ENCODE measurements around the gene FOXP1. TPM values are rescaled to one million over a fixed set of nuclear protein-coding genes. Genes with fewer than 3 reads are reported as not detected.

The FOXP1 gene
- total and polyA plus RNA-seq, 2 experiments from 2014 or later: 121 to 132 TPM

GRCh38 chr3:71092665-71093064 lies 490.9 kb downstream of the FOXP1 start:
- Histone ChIP-seq H3K27ac (no peak overlapping the region), H3K9me3 (ENCODE audit: low read depth) (no peaks in the 10 kb centered on the region), H3K36me3 (no peaks in the 10 kb centered on the region), H3K27me3 (no peaks in the 10 kb centered on the region), H3K4me1 (ENCODE audit: low read depth) (peaks cover 7% of the 10 kb centered on the region), H3K4me3 (no peak overlapping the region)
- DNase-seq (ENCODE audit: low read depth in 1 of 2, low spot score in 1 of 2): no peak
- TF ChIP-seq, protein P1, sequence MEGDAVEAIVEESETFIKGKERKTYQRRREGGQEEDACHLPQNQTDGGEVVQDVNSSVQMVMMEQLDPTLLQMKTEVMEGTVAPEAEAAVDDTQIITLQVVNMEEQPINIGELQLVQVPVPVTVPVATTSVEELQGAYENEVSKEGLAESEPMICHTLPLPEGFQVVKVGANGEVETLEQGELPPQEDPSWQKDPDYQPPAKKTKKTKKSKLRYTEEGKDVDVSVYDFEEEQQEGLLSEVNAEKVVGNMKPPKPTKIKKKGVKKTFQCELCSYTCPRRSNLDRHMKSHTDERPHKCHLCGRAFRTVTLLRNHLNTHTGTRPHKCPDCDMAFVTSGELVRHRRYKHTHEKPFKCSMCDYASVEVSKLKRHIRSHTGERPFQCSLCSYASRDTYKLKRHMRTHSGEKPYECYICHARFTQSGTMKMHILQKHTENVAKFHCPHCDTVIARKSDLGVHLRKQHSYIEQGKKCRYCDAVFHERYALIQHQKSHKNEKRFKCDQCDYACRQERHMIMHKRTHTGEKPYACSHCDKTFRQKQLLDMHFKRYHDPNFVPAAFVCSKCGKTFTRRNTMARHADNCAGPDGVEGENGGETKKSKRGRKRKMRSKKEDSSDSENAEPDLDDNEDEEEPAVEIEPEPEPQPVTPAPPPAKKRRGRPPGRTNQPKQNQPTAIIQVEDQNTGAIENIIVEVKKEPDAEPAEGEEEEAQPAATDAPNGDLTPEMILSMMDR (IDR thresholded peaks at IDR 0.05; ENCODE audit: low read depth, low read length): no peak

GRCh38 chr3:71090207-71090606 lies 493.3 kb downstream of the FOXP1 start:
- H3K4me3 ChIP-seq: no peak overlapping the region
- no peak for DNase-seq (ENCODE audit: low read depth in 1 of 2, low spot score in 1 of 2)
- no peaks in the 10 kb centered on the region for H3K27me3 ChIP-seq
- TF ChIP-seq, protein P1 (IDR thresholded peaks at IDR 0.05; ENCODE audit: low read depth, low read length): no peak
- no peaks in the 10 kb centered on the region for H3K36me3 ChIP-seq
- H3K9me3 ChIP-seq (ENCODE audit: low read depth): no peaks in the 10 kb centered on the region
- H3K27ac ChIP-seq: no peak overlapping the region
- H3K4me1 ChIP-seq (ENCODE audit: low read depth): peaks cover 4% of the 10 kb centered on the region

- TF ChIP-seq, protein P1 (IDR thresholded peaks at IDR 0.05; ENCODE audit: low read depth, low read length): no peak
- no peaks in the 10 kb centered on the region for H3K27me3 ChIP-seq
Measured at GRCh38 chr3:71089271-71089847, 494.2 kb downstream of the FOXP1 start.

DNA sequence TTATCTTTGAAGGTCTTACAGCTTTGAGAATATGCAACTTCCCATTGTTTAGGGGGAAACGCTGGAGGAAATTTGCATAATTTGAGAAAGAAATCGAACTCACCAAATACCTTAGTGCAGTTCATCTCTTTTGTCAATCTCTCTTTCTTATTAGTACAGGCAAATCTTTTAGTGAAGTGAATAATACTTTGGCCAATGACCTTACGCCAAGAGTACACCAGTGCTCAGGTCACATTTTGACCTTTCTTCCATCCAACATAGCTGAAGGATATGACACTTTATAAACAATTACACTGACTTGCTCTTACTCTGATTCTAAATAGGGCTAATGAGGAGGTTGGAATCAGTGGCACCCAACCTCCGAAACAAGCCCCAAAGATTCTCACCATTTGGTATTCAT lies 494.8 kb downstream of the FOXP1 start:
- DNase-seq (ENCODE audit: low read depth in 1 of 2, low spot score in 1 of 2): no peak
- TF ChIP-seq, protein P1 (IDR thresholded peaks at IDR 0.05; ENCODE audit: low read depth, low read length): no peak
- H3K4me3 ChIP-seq: no peak overlapping the region

More at GRCh38 chr3:71089271-71089847, 494.2 kb downstream of the FOXP1 start:
- no peak overlapping the region for H3K4me3 ChIP-seq
- H3K9me3 ChIP-seq (ENCODE audit: low read depth): no peaks in the 10 kb centered on the region
- no peak for DNase-seq (ENCODE audit: low read depth in 1 of 2, low spot score in 1 of 2)
- peaks cover 4% of the 10 kb centered on the region for H3K4me1 ChIP-seq (ENCODE audit: low read depth)
- no peak overlapping the region for H3K27ac ChIP-seq
- no peaks in the 10 kb centered on the region for H3K36me3 ChIP-seq

DNA sequence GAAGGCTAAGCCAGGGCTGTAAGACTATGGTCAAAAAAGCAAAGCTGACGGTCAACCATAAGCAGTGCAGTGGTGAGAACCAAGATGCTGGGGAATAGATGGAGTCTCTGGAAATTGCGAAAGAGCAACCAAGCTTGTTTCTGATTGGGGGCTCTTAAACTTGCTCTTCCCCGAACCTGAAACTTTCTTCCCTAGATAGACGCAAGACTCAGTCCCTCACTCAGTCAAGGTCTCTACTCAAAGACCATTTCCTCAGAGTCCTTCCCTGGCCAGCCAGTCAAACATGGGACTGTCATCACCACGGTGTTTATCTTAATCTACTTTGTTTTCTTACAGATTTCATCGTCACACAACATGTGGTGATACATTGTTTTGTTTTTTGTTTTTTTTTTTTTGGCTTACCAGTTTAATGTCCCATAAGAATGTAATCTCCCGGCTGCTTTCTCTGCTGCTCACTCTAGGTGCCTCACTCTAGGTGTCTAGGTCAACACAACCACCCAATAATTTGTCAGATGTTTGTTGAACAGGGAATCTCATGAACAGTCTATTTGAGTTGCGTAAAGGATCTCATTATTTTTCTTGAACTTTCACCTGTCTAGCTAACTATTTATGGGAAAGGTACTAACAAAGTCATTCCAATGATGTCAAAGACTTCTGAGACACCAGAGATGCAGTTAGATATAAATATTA lies 495.4 kb downstream of the FOXP1 start:
- H3K4me3 ChIP-seq: no peak overlapping the region
- no peak for DNase-seq (ENCODE audit: low read depth in 1 of 2, low spot score in 1 of 2)
- no peaks in the 10 kb centered on the region for H3K9me3 ChIP-seq (ENCODE audit: low read depth)
- H3K4me1 ChIP-seq (ENCODE audit: low read depth): peaks cover 9% of the 10 kb centered on the region
- TF ChIP-seq, protein P1 (IDR thresholded peaks at IDR 0.05; ENCODE audit: low read depth, low read length): no peak
- H3K27me3 ChIP-seq: no peaks in the 10 kb centered on the region
- no peak overlapping the region for H3K27ac ChIP-seq
- H3K36me3 ChIP-seq: no peaks in the 10 kb centered on the region

More for the DNA sequence above, 494.8 kb downstream of the FOXP1 start:
- H3K27ac ChIP-seq: no peak overlapping the region
- peaks cover 6% of the 10 kb centered on the region for H3K4me1 ChIP-seq (ENCODE audit: low read depth)
- H3K9me3 ChIP-seq (ENCODE audit: low read depth): no peaks in the 10 kb centered on the region
- H3K36me3 ChIP-seq: no peaks in the 10 kb centered on the region
- no peaks in the 10 kb centered on the region for H3K27me3 ChIP-seq

Data from cardiac muscle cell (in vitro differentiated cells and primary cell).